Measurements from ENCODE around the gene PLAU.
A peak's percentile ranks its signal among the peaks of the same experiment; 100 is the strongest.
"Not testable (repeated sequence)": the region's sequence is repeated elsewhere in the genome, so short reads cannot be mapped to it uniquely, and the experiment has no call there.

The PLAU gene

DNA sequence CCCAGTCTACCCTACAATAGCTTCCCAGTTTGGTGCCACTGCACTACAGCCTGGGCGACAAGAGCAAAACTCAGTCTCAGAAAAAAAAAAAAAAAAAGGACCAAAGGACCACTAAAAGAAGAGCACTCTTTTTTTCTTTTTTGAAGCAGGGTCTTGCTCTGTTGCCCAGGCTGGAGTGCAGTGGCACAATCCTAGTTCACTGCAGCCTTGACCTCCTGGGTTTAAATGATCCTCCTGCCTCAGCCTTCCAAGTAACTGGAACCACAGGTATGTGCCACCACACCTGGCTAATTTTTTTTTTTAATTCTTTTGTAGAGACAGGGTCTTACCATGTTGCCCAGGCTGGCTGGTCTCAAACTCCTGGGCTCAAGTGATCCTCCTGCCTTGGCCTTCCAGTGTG is 14.0 kb downstream of the PLAU start:
- DNase-seq, result no peak

DNA sequence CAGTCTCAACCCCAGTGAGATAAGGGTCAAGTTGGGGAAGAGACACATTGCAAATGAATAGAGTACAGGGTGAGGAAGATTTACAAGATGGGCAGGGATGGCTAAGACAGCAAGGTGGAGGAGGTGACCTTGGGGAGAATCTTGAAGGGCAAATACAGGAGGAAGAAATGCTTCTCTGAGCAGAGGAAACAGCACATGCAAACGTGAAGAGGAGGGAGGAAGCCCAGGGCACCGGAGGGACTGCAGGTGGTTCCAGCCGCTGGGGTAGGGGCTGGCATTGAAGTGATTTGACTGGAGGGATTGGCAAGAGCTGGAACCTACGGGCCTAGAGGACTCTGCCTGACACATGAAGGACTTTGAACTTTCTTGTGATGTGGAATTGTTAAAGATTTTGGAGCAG is 14.6 kb downstream of the PLAU start:
- DNase-seq, result no peak

DNA sequence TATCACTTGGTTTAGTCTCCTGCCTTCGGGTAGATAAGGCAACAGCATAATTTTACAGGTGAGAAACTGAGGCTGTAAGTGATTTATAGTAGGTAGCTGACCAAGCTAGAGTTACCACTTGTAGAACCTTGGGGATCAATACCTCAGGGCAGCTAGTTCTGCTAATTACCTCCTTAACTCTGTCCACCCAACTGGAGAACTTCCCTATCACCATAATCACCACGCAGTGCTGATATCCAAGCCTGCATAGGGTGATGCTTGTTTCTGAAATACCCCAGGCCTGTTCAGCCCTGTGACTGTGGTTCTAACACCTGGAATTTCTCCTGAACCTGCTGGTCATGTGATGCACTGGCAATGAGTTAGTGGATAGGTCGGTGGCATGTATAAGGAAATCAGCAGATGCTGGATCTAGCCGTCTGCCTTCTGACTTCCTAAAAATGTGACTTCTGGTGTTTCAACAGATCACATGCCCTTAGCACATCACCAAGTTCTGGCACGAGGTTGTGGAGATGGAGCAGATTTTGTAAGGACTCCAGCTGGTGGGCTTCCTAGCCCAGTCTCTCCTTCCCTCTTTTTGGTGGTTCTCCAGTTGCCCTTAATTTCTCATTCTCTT is 15.3 kb downstream of the PLAU start:
- DNase-seq, result no peak

DNA sequence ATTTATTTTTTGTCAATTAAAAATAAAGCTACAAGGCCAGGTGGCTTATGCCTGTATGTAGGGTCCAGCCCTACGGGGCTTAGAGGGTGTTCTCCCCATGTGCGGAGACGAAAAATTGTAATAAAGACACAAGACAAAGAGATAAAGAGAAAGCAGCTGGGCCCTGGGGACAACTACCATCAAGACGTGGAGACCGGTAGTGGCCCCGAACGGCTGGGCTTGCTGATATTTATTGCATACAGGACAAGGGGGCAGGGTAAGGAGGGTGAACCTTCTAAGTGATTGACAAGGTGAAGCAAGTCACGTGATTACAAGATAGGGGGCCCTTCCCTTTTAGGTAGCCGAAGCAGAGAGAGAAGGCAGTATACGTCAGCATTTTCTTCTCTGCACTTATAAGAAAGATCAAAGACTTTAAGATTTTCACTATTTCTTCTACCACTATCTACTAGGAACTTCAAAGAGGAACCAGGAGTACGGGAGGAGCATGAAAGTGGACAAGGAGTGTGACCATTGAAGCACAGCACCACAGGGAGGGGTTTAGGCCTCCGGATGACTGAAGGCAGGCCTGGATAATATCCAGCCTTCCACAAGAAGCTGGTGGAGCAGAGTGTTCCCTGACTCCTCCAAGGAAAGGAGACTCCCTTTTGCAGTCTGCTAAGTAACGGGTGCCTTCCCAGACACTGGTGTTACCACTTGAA is 19.8 kb downstream of the PLAU start:
- not testable (repeated sequence) for DNase-seq

DNA sequence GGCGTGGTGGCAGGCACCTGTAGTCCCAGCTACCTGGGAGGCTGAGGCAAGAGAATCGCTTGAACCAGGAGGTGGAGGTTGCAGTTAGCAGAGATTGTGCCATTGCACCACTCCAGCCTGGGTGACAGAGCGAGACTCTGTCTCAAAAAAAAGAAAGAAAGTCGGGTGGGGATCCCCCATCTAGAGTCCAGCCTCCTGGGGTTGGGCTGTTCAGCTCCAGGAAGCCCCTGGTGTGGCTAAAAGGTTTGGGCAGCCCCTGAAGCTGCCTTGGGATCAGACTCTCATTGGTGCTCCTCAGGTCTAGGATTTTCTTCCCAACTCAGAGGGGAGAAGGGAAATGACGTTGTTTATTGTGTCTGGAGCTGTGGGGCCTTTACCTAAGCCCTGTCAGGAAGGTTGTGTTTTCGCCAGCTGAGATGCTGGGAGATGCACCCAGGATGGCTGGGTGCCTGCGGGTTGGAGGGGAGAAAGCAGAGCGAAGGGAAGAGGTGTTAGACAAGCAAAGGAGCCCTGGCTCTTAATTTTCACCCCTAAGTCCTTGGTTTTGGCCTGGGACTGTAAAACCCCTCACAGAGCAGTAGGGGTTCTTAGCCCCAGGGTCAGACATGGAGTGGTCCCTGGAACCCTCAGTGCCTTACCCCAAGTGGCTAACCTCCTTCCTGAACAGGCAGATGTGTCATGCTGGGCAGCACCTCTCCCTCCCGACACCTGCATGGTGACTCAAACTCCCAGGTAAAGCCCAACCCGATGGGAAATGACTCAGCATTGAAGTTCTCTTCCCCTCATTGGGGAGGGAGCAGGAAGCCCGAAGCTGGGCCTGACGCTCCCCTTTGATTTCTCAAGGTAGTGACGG is 21.1 kb downstream of the PLAU start:
- DNase-seq, result peak; percentile 55

DNA sequence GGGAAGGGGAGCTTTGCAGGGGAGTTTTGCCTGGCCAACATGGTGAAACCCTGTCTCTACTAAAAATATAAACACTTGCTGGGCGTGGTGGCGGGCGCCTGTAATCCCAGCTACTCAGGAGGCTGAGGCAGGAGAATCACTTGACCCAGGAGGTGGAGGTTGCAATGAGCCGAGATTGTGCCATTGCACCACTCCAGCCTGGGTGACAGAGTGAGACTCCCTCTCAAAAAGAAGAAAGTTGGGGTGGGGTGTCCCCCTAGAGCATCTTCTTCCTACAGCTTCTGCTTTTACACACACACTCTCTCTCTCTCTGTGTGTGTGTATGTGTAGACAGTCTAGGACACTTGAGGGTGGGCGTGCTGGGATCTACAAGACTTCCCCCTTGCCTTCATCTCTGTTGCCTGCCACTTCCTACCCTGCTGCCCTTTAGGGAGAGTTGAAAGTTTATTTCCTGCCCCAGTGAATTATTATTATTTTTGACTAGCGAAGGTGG is 21.7 kb downstream of the PLAU start:
- DNase-seq, result no peak

DNA sequence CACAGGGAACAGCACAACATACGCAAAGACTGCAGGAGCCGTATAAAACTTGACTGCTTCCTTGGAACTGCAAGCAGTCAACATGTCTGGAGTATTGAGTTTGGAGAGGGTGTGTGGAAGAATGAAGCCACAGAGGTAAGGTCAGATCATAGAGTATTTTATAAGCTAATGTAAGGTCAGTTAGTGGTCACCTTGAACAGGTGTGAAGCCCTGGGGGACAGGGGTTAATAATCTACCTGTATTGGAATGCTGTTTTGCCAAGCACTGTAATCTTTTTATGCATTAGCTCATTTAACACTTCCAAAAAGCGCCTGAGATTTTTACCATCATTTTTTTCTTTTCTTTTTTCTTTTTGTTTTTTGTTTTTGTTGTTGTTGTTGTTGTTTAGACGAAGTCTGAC is 23.1 kb downstream of the PLAU start:
- DNase-seq, result no peak

DNA sequence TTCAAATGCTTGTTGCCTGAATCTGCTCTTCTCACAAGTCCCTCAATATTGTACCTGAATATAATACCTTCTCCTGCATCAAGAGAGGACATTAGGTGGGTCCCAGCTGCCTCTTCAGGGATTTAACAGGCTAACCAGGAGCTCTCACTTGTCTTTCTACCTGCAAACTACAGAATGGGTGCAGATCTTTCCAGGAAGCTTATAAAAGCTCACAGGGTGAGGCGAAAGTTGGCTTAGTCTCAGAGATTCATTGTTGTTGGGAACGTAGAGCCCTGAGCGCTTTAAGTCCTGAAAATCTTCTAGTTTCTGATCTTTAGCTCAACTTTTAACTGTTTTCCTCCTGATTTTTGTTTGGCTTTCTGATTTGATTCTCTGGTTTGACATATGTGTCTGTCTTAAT is 25.0 kb downstream of the PLAU start:
- DNase-seq, result no peak

DNA sequence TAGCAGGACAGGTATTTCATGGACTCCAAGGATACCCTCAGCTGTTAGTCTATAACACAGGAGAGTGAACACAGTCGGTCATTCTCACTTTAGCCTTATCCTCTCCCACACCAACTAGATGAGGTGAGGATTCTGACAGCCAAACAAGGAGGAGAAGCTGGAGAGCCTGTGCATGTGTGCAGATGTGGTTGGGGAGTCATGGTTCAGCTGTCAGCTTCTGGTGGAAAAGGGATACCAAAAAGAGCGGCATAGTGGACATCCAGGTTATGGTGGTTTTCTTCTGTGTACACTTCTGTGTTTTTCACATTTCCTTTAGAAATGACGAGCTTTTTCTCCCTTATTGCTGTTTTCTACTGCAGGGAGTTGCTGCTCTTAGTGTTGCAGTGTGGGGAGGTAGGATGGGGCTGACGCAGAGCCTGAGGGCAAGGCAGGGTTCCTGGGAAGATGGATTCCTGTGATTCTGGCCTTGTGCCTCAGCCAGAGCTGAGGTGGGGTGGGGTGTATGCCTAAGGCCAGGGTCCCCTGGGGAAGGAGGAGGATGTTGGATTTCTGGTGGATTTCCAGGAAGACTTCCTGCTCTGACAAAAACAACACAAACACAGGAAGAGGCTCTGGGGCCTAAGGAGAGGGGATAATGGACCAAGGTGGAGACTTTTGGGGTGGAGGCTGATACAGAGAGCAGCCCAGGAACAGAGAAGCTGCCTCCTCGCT is 26.6 kb downstream of the PLAU start:
- DNase-seq, result no peak

DNA sequence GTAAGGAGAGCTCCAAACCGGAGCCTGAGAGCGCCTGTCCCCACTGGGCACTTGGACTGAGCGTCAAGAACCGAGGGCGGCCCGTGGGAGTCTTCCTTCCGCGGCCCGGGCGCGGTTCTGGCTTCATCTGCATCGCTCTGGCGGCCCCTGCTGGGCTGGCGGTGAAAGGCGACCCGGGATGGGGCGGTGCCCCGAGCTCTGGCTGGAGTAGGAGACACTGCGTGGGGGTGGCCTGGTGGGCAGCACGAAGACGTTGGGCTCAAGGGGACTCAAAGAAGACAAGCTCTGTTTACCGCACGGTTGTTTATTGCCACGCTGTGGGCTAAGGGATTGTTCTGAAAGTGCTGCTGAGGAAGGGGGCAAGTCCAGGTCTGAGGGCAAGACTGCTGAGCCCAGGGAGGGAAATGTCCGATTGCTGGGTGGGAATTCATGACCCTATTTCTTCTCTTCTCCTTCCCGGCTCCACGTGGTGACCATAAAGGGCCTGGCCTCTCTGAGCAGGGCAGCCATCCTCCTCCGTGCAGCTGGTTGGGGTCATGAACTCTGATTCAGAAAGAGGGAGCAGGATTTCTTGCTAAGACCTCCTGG is 29.8 kb downstream of the PLAU start:
- DNase-seq, result peak; percentile 77

DNA sequence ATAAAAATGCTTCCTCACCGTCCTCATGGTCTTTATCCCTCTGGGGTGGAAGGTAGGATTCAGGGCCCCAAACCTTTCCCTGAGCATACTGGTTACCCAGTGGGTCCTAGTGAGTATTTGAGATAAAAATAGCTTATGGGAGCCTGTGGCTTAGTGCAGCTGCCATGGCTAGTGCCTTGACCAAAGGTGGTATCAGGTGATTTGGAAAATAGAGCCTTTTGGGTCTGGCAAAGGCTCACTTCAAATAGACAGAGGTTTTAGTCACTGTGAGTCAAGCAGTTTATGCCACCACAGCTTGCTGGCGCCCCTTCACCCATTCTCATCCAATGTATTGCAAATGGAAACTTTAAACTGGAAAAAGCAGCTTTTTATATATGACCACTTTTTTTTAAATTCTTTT is 30.4 kb downstream of the PLAU start:
- no peak for DNase-seq

DNA sequence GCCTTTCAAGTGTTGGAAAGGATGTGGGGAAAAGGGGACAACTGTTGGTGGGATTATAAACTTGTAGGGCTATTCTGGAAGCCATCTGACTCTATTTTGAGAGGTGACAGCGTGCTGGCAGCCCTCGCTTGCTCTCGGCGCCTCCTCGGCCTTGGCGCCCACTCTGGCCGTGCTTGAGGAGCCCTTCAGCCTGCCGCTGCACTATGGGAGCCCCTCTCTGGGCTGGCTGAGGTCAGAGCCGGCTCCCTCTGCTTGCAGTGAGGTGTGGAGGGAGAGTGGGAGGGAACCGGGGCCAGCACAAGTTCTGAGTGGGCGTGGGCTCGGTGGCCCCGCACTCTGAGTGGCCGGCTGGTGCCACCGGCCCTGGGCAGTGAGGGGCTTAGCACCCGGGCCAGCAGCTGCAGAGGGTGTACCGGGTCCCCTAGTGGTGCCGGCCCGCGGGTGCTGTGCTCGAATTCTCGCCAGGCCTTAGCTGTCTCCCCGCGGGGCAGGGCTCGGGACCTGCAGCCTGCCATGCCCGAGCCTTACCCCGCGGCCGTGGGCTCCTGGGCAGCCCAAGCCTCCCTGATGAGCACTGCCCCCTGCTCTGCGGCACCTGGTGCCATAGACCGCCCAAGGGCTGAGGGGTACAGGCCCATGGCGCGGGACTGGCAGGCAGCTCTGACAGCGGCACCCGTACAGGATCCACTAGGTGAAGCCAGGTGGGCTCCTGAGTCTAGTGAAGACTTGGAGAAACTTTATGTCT is 33.6 kb downstream of the PLAU start:
- no peak for DNase-seq

DNA sequence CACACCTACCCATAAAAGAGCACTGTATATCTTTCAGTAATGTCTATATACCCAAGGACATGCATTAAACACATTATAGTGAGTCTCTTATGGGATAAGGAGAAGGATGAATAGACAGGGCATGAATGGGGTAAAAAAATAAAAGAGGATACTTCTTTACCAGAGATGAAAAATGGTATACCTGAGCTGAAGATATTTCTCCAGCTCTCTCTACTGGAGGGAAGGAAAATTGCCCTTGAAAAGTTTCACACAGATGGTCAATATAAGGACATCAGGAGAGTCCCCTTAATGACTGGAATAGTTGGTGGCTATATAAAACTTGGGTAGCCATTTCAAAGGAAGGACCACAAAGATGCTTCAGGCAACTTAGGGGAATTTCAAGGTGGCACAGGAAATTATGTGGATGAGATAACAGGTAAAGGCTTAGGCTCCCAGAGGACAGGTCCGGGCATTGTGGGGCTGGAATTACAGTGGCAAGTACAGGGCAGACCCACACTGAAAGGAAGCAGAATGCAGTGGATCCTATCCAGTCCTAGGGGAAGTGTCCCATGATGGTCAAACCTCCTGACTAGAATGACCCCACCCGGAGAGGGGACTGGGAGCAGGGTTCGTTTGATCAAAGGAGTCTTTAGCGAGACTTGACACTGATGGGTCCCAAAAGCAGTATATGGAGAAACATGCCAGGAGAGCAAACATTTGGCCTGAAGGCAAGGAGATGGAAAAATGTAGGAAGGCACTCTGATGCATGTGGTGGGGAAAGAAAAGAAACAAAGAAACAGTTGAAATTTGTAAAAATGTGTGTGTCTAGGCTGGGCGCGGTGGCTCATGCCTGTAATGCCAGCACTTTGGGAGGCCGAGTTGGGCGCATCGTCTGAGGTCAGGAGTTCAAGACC is 35.6 kb downstream of the PLAU start:
- no peak for DNase-seq

DNA sequence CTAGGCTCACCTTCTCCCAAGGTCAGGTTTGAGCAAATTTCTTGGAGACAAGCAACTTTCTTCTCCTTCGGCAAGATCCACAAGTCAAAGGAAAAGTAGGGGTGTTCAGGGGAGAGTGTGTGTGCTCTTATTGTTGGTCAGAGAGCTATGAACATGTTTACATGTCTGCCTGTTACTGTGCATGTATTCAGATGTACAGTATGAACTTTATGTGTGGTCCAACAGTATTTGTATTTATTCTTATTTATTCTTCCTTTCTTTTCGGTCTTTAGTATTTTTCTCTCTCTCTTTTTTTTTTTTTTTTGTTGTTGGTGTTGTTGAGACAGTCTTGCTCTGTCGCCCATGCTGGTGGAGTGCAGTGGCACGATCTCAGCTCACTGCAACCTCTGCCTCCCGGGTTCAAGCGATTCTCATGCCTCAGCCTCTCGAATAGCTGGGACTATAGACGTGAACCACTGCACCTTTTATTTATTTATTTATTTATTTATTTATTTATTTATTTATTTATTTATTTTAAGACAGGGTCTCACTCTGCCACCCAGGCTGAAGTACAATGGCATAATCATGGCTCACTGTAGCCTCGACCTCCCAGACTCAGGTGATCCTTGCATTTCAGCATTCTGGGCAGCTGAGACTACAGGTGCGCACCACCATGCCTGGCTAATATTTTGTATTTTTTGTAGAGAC is 38.2 kb downstream of the PLAU start:
- DNase-seq, result no peak

DNA sequence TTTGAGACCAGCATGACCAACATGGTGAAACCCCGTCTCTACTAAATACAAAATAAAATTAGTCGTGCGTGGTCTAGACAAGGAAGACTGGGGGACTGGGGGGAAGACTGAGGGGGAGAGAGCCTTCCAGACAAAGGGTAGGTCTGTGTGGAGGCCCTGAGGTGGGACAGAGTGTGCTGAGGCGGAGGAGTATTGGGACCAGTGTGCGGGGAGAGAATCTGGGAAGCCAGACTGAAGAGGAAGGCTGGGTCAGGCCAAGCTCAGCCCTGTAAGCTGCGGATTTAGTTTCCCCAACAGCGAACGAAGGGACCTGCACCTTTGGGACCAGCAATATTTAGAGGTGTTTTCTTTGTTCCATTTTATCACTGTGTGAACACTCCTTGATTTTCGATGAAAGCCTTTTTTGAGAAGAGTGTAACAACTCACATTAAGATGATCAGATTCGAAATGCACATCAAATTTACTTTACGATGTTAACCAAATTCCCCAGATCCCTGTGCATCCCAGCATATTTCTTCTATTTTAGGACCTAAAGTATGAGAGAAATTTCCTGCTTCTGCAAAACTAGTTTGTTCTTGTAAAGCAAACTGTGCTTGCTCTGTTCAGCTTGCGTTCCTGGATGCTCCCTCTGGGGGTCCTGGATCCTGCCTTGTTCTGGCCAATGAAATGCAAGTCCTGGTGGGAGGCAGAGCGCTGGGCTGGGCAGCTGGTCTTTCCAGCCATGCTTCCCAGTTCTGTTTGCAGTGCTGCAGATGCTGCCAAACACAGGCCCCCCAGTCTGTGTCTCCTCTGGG is 39.4 kb downstream of the PLAU start:
- DNase-seq, result no peak

DNA sequence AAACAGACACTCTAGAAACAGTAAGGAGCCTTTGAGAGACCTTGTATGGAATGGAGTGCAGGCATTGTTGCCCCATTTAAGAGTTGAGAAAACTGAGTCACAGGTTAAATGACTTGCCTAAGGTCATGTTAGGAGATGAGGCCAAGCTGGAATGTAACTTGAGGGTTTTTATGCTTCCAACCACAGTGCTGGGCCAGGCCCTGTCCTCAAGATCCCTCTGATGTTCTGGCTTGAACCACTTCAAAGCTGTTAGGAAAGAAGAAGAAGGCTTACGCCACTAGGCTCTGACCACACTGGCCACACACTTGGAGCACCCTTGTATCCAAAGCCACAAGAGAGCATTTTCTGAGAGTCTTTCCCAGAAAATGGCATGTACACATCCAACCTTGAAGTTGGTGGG is 42.7 kb downstream of the PLAU start:
- DNase-seq, result no peak

DNA sequence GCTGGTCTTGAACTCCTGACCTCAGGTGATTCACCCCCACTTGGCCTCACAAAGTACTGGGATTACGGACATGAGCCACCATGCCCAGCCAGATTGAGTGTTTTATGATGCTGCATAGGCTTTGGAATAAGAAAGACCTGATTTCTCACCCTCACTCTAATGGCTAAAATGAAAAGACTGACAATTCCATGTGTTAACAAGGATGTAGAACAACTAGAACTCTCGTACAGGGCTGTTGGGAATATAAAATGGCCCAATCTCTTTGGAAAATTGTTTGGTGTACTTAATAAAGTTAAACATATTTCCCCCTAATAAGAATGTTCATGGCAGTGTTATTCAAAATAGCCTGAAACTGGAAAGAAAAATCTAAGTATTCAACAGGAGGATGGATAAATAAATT is 43.8 kb downstream of the PLAU start:
- no peak for DNase-seq

DNA sequence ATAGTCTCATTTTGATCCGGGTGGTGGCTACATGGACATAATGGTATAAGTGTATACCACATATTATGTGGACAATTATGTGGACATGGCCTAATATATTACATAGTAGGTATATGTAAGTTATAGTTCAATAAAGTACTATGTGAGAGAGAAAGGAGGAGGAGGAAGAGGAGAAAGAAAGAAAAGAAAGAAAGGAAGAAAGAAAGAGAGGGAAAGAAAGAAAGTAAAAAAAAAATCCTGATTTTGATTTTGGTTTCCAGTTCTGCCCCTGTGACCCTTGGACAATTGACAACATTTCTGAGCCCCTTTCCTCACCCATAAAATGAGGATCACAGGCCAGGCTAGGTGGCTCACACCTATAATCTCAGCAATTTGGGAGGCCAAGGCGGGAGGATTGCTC is 44.8 kb downstream of the PLAU start:
- DNase-seq, result no peak
